Measurements from ENCODE around the gene KIRREL2.

The KIRREL2 gene

DNA sequence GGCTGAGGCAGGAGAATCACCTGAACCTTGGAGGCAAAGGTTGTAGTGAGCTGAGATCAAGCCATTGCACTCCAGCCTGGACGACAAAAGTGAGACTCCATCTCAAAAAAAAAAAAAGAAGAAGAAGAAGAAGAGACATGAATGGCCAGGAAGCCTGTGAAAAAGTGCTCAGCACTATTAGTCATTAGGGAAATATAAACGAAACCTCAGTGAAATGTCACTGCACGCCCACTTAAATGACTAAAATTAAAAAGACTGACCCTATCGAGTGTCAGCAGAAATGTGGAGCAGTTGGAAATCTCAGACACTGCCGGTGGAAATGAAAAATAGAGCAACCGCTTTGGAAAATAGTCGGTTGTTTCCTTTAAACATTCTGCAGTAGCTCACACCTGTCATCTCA, 56.9 kb downstream of the KIRREL2 start:
- H4K20me1 ChIP-seq (ENCODE audit: insufficient read depth, low read length, poor library complexity, severe bottlenecking) = no peaks in the 10 kb centered on the region
- H3K27me3 ChIP-seq (ENCODE audit: insufficient read depth, low read length, poor library complexity, severe bottlenecking) = no peaks in the 10 kb centered on the region
- H3F3A ChIP-seq (ENCODE audit: low read depth) = no peaks in the 10 kb centered on the region
- TF ChIP-seq CTCF (conservative IDR thresholded peaks at IDR 0.05; ENCODE audit: low read length) = no peak
- peaks cover 4% of the 10 kb centered on the region for H3K4me1 ChIP-seq (ENCODE audit: insufficient read depth, low read length, poor library complexity, severe bottlenecking)
- H3K36me3 ChIP-seq (ENCODE audit: insufficient read depth, low read length) = no peaks in the 10 kb centered on the region
- no peak overlapping the region for H3K4me3 ChIP-seq (ENCODE audit: low read length, poor library complexity, severe bottlenecking)
- H3K9me2 ChIP-seq (replicated peaks; ENCODE audit: low read depth, low read length) = no peaks in the 10 kb centered on the region
- H3K79me2 ChIP-seq (ENCODE audit: insufficient read depth, low read length) = no peaks in the 10 kb centered on the region
- no peaks in the 10 kb centered on the region for H3K9me3 ChIP-seq (ENCODE audit: insufficient read depth, low read depth, low read length)
- H2AFZ ChIP-seq (ENCODE audit: low read length) = no peak overlapping the region; the same call in 1 of the 2 replicates
- no peak overlapping the region for H3K9ac ChIP-seq (ENCODE audit: low read depth, low read length, poor library complexity, severe bottlenecking)
- H3K4me2 ChIP-seq (ENCODE audit: low read depth, low read length, poor library complexity, severe bottlenecking) = no peak overlapping the region

GRCh38 chr19:35915443-35915842, 58.7 kb downstream of the KIRREL2 start:
- no peak overlapping the region for H3K9ac ChIP-seq (ENCODE audit: low read depth, low read length, poor library complexity, severe bottlenecking)
- H3F3A ChIP-seq (ENCODE audit: low read depth) = no peaks in the 10 kb centered on the region
- H3K79me2 ChIP-seq (ENCODE audit: insufficient read depth, low read length) = no peaks in the 10 kb centered on the region
- H3K4me2 ChIP-seq (ENCODE audit: low read depth, low read length, poor library complexity, severe bottlenecking) = no peak overlapping the region
- no peak overlapping the region for H2AFZ ChIP-seq (ENCODE audit: low read length)
- H3K36me3 ChIP-seq (ENCODE audit: insufficient read depth, low read length) = no peaks in the 10 kb centered on the region
- H3K9me2 ChIP-seq (replicated peaks; ENCODE audit: low read depth, low read length) = no peaks in the 10 kb centered on the region
- no peak for TF ChIP-seq CTCF (conservative IDR thresholded peaks at IDR 0.05; ENCODE audit: low read length)
- no peak for TF ChIP-seq EZH2phosphoT487 (IDR thresholded peaks at IDR 0.05; ENCODE audit: borderline replicate concordance)
- no peak overlapping the region for H3K4me3 ChIP-seq (ENCODE audit: low read length, poor library complexity, severe bottlenecking)
- no peaks in the 10 kb centered on the region for H3K27me3 ChIP-seq (ENCODE audit: insufficient read depth, low read length, poor library complexity, severe bottlenecking)
- no peaks in the 10 kb centered on the region for H4K20me1 ChIP-seq (ENCODE audit: insufficient read depth, low read length, poor library complexity, severe bottlenecking)
- H3K9me3 ChIP-seq (ENCODE audit: insufficient read depth, low read depth, low read length) = no peaks in the 10 kb centered on the region
- no peaks in the 10 kb centered on the region for H3K4me1 ChIP-seq (ENCODE audit: insufficient read depth, low read length, poor library complexity, severe bottlenecking)
